HAP-1 (cell line): ENCODE measurements around the gene IGFN1.
A peak's percentile ranks its signal among the peaks of the same experiment; 100 is the strongest.

ENCODE experiments used
- DNase-seq, 2 experiments: peaks; one replicate each; pipeline ENCODE4 v3.0.0-alpha.2; 2016 to 2020; ENCODE audit warnings: low spot score in 2 of 2
- H3K27me3 ChIP-seq: fragments of 250-450 bp; sonication (Bioruptor Pico); 2 replicates; pipeline ENCODE4 v1.5.1; 2020; ENCODE audit warnings: low read depth, mild to moderate bottlenecking, moderate library complexity
- H3K36me3 ChIP-seq: fragments of 250-450 bp; sonication (Bioruptor Pico); replicated peaks from 2 replicates; pipeline ENCODE4 v1.5.1; 2020; ENCODE audit warnings: mild to moderate bottlenecking
- H3K4me1 ChIP-seq: fragments of 250-450 bp; sonication (Bioruptor Pico); 2 replicates; pipeline ENCODE4 v1.5.1; 2020; ENCODE audit warnings: mild to moderate bottlenecking
- H3K4me3 ChIP-seq: fragments of 250-450 bp; sonication (Bioruptor Pico); 2 replicates; pipeline ENCODE4 v1.5.1; 2020; ENCODE audit warnings: mild to moderate bottlenecking, moderate library complexity
- H3K9me3 ChIP-seq: fragments of 250-450 bp; sonication (Bioruptor Pico); 2 replicates; pipeline ENCODE4 v1.5.1; 2020; ENCODE audit warnings: mild to moderate bottlenecking, moderate library complexity
- in situ Hi-C: fragments of 300-500 bp; cut with MboI; formaldehyde crosslinking; loops from 3 replicates; pipeline ENCODE4 v1.14.3; 2020; ENCODE audit warnings: low sequenced_read_pairs, inconsistent platforms, mixed read lengths

Gene IGFN1

GRCh38 chr1:201190624-201191051 is at the start of gene IGFN1:
Gene IGFN1, plus strand, starts transcription at chr1:201190824. Its CDS starts 2,470 bp downstream, at chr1:201193294.
- H3K4me1 ChIP-seq = no peaks in the 10 kb centered on the region
- in situ Hi-C loops = no loop called here
- no peaks in the 10 kb centered on the region for H3K9me3 ChIP-seq
- no peaks in the 10 kb centered on the region for H3K36me3 ChIP-seq
- peak in 1 of 2 experiments; percentile 39 for DNase-seq
- H3K4me3 ChIP-seq = no peak within 1 kb of the TSS
- H3K27me3 ChIP-seq = peaks cover 6% of the 10 kb centered on the region; the same call in 1 of the 2 replicates

GRCh38 chr1:201140941-201141260 is 49.7 kb upstream of the IGFN1 start:
- Histone ChIP-seq H3K9me3 (no peaks in the 10 kb centered on the region), H3K4me3 (no peak overlapping the region), H3K27me3 (no peaks in the 10 kb centered on the region), H3K4me1 (no peaks in the 10 kb centered on the region), H3K36me3 (peaks cover 92% of the 10 kb centered on the region)
- in situ Hi-C loops = no loop called here
- no peak for DNase-seq

- Histone ChIP-seq H3K4me1 (no peaks in the 10 kb centered on the region), H3K36me3 (peaks cover 92% of the 10 kb centered on the region), H3K4me3 (no peak overlapping the region), H3K27me3 (no peaks in the 10 kb centered on the region), H3K9me3 (no peaks in the 10 kb centered on the region)
- in situ Hi-C loops = no loop called here
- DNase-seq = no peak
These were observed 49.2 kb upstream of the IGFN1 start for GRCh38 chr1:201141418-201141817.

DNA sequence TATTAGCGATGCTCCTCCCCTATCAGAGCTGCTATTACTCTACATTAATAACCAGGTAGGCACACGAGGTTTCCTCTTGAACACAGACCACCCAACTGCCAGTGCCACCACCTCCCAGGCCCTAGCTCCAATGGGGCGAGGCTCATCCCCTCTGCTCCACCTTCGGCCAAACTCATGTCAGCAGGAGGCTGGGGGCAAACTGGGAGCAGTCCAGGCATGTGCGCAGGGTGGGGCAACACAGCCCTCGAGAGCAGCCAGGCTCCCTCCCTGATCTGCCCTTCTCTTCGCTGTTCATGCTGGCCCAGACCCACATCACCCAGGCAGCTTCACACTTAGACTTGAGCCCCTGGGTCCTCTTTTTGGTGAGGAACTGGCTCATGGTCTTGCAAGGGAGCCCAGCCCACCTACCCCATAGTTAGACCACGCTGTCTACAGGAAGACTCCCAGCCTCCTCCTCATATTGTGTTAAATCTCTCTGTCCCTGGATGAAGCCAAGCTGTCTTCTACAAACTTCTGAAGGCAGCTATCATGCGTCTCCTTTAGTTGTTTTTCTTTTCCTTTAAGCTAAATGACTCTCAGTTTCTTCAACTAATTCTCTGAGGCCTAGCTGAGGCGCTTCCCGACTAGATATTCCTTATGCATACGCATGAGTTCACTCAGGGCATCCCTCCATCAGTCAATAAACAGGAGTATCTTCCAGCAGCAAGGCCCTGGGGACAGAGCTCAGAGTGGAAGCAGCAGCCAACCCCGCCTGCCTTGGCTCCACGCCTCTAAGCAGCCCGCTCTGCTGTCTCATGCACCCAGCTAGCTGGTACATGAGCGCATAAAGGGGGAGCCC is 48.4 kb upstream of the IGFN1 start:
- in situ Hi-C loops = no loop called here
- DNase-seq = no peak
- H3K4me1 ChIP-seq = no peaks in the 10 kb centered on the region
- peaks cover 96% of the 10 kb centered on the region for H3K36me3 ChIP-seq
- no peaks in the 10 kb centered on the region for H3K27me3 ChIP-seq
- H3K4me3 ChIP-seq = no peak overlapping the region
- no peaks in the 10 kb centered on the region for H3K9me3 ChIP-seq

DNA sequence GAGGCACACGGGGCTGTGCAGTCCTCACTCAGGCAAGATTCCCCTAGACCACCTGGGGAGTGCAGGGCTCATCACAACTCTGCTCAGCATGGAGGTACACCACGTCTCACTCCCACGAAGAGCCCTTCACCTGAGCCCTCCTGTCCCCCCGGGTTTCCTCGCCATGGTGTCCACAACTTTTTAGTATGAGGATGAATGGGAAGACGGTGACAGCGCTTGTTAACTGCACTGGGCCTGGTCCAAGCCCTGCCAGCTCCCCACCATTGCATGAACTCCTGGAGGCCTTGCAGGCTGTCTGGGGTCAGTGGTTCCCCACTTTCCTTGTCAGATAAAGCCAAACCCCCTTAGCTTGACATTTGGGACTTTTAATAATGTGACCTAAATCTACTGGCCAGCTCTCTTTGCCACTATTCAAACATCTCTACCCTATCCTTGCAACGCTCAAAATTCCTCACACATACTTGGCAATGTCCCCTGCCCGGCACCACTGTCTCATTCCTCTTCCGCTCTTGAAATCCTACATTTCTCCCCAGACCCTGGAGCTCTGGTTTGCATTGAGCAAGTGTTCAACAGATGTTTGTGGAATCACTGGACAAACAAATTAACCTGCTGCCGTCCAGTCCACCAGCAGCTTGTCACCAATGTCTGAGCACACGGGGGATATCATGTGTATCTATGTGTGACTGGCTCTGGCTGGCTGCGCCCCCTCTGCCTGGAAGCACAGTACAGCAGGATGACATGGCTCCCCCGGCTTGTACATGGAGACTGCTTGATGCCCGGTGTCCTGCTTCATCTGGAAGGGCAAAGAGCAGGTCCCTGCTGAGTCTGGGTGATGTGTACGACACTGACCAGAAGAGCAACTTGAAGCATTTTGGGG is 47.5 kb upstream of the IGFN1 start:
- in situ Hi-C loops = no loop called here
- no peaks in the 10 kb centered on the region for H3K4me1 ChIP-seq
- H3K4me3 ChIP-seq = no peak overlapping the region
- H3K9me3 ChIP-seq = no peaks in the 10 kb centered on the region
- no peaks in the 10 kb centered on the region for H3K27me3 ChIP-seq
- peaks cover 99% of the 10 kb centered on the region for H3K36me3 ChIP-seq
- DNase-seq = no peak

- no peak for DNase-seq
- no peaks in the 10 kb centered on the region for H3K4me1 ChIP-seq
- no peaks in the 10 kb centered on the region for H3K27me3 ChIP-seq
- H3K36me3 ChIP-seq = peaks cover 99% of the 10 kb centered on the region
- H3K4me3 ChIP-seq = no peak overlapping the region
- H3K9me3 ChIP-seq = no peaks in the 10 kb centered on the region
- in situ Hi-C loops = no loop called here
These were observed 46.6 kb upstream of the IGFN1 start for GRCh38 chr1:201143726-201144635.

DNA sequence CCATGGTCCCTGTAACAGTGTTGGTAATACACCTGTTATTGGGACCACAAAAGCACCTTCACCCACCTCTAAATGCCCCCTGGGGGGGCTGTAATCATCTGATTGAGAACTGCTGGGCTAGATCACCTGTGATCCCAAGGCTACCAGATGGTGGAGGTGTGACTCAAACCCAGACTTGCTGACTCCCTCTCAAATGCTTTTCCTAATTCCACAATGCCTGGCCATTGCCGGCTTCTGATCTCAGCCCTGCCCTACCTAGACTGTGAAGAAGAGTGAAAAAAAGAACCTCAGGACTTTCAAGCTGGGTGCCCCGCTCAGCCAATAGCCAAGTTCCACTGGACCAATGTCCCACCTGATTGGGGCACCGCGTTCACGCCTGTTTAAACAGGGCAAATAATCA is 45.9 kb upstream of the IGFN1 start:
- in situ Hi-C loops = no loop called here
- peaks cover 100% of the 10 kb centered on the region for H3K36me3 ChIP-seq
- H3K27me3 ChIP-seq = no peaks in the 10 kb centered on the region
- no peak overlapping the region for H3K4me3 ChIP-seq
- no peak for DNase-seq
- no peaks in the 10 kb centered on the region for H3K9me3 ChIP-seq
- no peaks in the 10 kb centered on the region for H3K4me1 ChIP-seq

- Histone ChIP-seq H3K36me3 (peaks cover 100% of the 10 kb centered on the region), H3K4me3 (no peak overlapping the region), H3K9me3 (no peaks in the 10 kb centered on the region), H3K27me3 (no peaks in the 10 kb centered on the region), H3K4me1 (no peaks in the 10 kb centered on the region)
- in situ Hi-C loops = no loop called here
- no peak for DNase-seq
These were observed 45.5 kb upstream of the IGFN1 start for GRCh38 chr1:201145132-201145531.

DNA sequence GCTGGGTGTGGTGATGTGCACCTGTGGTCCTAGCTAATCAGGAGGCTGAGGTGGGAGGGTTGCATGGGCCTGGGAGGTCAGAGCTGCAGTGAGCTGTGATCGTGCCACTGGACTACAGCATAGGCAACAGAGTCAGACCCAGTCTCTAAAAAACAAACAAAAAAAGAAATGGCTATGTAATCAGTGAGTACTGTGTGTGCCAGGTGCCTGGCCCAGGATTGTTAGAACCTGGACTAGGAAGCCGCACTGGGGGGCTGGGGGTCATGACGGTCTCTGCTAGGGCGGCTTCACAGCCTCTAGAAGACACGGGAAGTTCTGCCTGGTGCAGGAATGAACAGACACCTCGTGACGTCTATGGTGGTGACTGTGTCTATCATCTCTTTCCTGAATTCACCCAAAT is 44.8 kb upstream of the IGFN1 start:
- Histone ChIP-seq H3K9me3 (no peaks in the 10 kb centered on the region), H3K36me3 (peaks cover 100% of the 10 kb centered on the region)

DNA sequence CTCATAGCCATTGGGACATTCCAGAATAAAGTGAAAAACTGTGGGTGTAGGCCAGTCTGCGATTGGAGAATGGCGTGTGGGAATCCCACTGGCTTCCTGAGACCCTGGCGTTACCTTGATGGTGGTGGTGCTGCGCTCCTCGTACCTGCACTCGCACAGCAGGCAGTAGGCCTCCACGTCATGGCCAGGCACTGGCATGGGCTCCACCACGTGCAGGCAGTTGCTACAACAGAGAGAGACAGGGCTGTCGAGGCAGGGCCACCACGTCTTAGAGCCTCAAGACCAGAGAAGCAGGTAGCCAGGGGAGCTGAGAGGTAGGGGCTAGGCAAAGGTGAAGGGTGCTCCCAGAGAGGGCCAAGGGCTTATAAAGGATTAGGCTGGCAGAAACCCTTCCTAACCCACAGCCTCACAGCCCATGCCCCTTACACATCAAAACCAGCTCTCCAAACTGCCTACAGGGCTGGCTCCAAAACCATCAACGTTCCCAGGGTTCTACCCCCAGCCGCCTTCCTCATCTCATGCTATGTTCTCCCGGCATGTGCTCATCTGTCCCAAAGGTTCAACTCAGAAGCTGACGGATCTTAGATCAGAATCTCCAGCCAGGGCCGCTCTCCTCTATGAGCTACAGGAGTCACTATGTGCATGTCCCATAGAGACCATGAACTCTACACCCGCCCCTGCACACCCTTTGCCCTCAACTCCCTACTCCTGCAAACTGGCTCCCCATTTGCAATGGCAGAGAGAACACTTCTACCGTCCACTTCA is 43.8 kb upstream of the IGFN1 start:
- Histone ChIP-seq H3K9me3 (no peaks in the 10 kb centered on the region), H3K4me1 (no peaks in the 10 kb centered on the region), H3K36me3 (peaks cover 100% of the 10 kb centered on the region), H3K27me3 (no peaks in the 10 kb centered on the region), H3K4me3 (no peak overlapping the region)
- no peak for DNase-seq
- in situ Hi-C loops = no loop called here

More for the DNA sequence above, 44.8 kb upstream of the IGFN1 start:
- no peak for DNase-seq
- no peaks in the 10 kb centered on the region for H3K27me3 ChIP-seq
- H3K4me1 ChIP-seq = no peaks in the 10 kb centered on the region
- in situ Hi-C loops = no loop called here
- H3K4me3 ChIP-seq = no peak overlapping the region

GRCh38 chr1:201147396-201148015 is 43.1 kb upstream of the IGFN1 start:
- H3K9me3 ChIP-seq = no peaks in the 10 kb centered on the region
- H3K4me3 ChIP-seq = no peak overlapping the region
- H3K27me3 ChIP-seq = no peaks in the 10 kb centered on the region
- H3K36me3 ChIP-seq = peaks cover 100% of the 10 kb centered on the region
- in situ Hi-C loops = no loop called here
- no peak for DNase-seq
- H3K4me1 ChIP-seq = peaks cover 3% of the 10 kb centered on the region

GRCh38 chr1:201149400-201149799 is 41.2 kb upstream of the IGFN1 start:
- H3K27me3 ChIP-seq = no peaks in the 10 kb centered on the region
- DNase-seq = peak; percentile 32 to 37
- H3K36me3 ChIP-seq = peaks cover 97% of the 10 kb centered on the region
- H3K4me1 ChIP-seq = peaks cover 12% of the 10 kb centered on the region
- no peak overlapping the region for H3K4me3 ChIP-seq
- no peaks in the 10 kb centered on the region for H3K9me3 ChIP-seq
- in situ Hi-C loops = no loop called here
